Measurements from ENCODE around the gene IDI2. TPM values are rescaled to one million over a fixed set of nuclear protein-coding genes. Genes with fewer than 3 reads are reported as not detected.

IDI2 gene
- total RNA-seq, 1 donor, result not detected

- no peak for TF ChIP-seq CTCF (IDR thresholded peaks at IDR 0.05; ENCODE audit: insufficient read depth, low read depth, low read length)
- no peak overlapping the region for H3K4me3 ChIP-seq (ENCODE audit: low read depth, low read length)
Observed at GRCh38 chr10:1024103-1024502, 1.6 kb downstream of the IDI2 start.

GRCh38 chr10:1022413-1022812, 3.2 kb downstream of the IDI2 start:
- DNase-seq (ENCODE audit: low read depth), result no peak
- peak overlapping the region; percentile 12 for H3K4me3 ChIP-seq (ENCODE audit: low read depth, low read length)
- no peak for TF ChIP-seq CTCF (IDR thresholded peaks at IDR 0.05; ENCODE audit: insufficient read depth, low read depth, low read length)

More at GRCh38 chr10:1024103-1024502, 1.6 kb downstream of the IDI2 start:
- no peak for DNase-seq (ENCODE audit: low read depth)

- no peak for DNase-seq (ENCODE audit: low read depth)
- TF ChIP-seq CTCF (IDR thresholded peaks at IDR 0.05; ENCODE audit: insufficient read depth, low read depth, low read length), result no peak
- no peak overlapping the region for H3K4me3 ChIP-seq (ENCODE audit: low read depth, low read length)
Observed at GRCh38 chr10:1020958-1021357, 4.7 kb downstream of the IDI2 start.

GRCh38 chr10:1020460-1020859, 5.2 kb downstream of the IDI2 start:
- TF ChIP-seq CTCF (IDR thresholded peaks at IDR 0.05; ENCODE audit: insufficient read depth, low read depth, low read length), result no peak
- DNase-seq (ENCODE audit: low read depth), result no peak
- H3K4me3 ChIP-seq (ENCODE audit: low read depth, low read length), result no peak overlapping the region

GRCh38 chr10:1019362-1019761, 6.3 kb downstream of the IDI2 start:
- H3K4me3 ChIP-seq (ENCODE audit: low read depth, low read length), result no peak overlapping the region
- no peak for DNase-seq (ENCODE audit: low read depth)
- no peak for TF ChIP-seq CTCF (IDR thresholded peaks at IDR 0.05; ENCODE audit: insufficient read depth, low read depth, low read length)

- DNase-seq (ENCODE audit: low read depth), result no peak
- no peak overlapping the region for H3K4me3 ChIP-seq (ENCODE audit: low read depth, low read length)
- TF ChIP-seq CTCF (IDR thresholded peaks at IDR 0.05; ENCODE audit: insufficient read depth, low read depth, low read length), result no peak
Observed at GRCh38 chr10:1015688-1016087, 10.0 kb downstream of the IDI2 start.

- TF ChIP-seq CTCF (IDR thresholded peaks at IDR 0.05; ENCODE audit: insufficient read depth, low read depth, low read length), result no peak
- DNase-seq (ENCODE audit: low read depth), result no peak
- H3K4me3 ChIP-seq (ENCODE audit: low read depth, low read length), result no peak overlapping the region
Observed at GRCh38 chr10:1011696-1012095, 14.0 kb downstream of the IDI2 start.

Measured in fibroblast of villous mesenchyme (primary cell).